Measurements from ENCODE around the gene SLC9A6.
A peak's percentile ranks its signal among the peaks of the same experiment; 100 is the strongest.

Gene SLC9A6

DNA sequence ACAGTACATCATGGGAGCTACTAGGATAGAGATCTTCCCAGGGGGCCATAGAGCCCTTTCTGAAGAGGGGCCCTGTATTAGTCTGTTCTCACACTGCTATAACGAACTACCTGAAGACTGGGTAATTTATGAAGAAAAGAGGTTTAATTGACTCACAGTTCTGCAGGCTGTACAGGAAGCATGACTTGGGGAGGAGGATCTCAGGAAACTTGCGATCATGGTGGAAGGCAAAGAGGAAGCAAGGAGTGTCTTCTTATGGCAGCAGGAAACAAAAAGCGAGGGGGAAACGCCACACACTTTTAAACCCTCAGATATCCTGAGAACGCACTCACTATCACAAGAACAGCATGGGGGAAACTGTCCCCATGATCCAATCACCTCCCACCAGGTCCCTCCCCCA lies 4.2 kb upstream of the SLC9A6 start:
- TF ChIP-seq, protein P1, sequence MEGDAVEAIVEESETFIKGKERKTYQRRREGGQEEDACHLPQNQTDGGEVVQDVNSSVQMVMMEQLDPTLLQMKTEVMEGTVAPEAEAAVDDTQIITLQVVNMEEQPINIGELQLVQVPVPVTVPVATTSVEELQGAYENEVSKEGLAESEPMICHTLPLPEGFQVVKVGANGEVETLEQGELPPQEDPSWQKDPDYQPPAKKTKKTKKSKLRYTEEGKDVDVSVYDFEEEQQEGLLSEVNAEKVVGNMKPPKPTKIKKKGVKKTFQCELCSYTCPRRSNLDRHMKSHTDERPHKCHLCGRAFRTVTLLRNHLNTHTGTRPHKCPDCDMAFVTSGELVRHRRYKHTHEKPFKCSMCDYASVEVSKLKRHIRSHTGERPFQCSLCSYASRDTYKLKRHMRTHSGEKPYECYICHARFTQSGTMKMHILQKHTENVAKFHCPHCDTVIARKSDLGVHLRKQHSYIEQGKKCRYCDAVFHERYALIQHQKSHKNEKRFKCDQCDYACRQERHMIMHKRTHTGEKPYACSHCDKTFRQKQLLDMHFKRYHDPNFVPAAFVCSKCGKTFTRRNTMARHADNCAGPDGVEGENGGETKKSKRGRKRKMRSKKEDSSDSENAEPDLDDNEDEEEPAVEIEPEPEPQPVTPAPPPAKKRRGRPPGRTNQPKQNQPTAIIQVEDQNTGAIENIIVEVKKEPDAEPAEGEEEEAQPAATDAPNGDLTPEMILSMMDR (IDR thresholded peaks at IDR 0.05; ENCODE audit: low read depth, low read length): no peak
- Histone ChIP-seq H3K4me3 (ENCODE audit: low read length) (no peak overlapping the region), H3K27me3 (ENCODE audit: low read depth, low read length) (no peaks in the 10 kb centered on the region), H3K4me1 (ENCODE audit: low read length) (peaks cover 8% of the 10 kb centered on the region), H3K4me2 (ENCODE audit: low read length) (no peak overlapping the region), H4K20me1 (ENCODE audit: insufficient read depth, low read length) (no peaks in the 10 kb centered on the region), H3K9me3 (ENCODE audit: insufficient read depth, low read length) (no peaks in the 10 kb centered on the region), H3K36me3 (replicated peaks; ENCODE audit: low read depth, low read length) (no peaks in the 10 kb centered on the region), H2AFZ (ENCODE audit: low read depth, low read length) (no peak overlapping the region), H3K9ac (ENCODE audit: low read length) (no peak overlapping the region), H3K79me2 (ENCODE audit: low read length) (peaks cover 7% of the 10 kb centered on the region), H3K27ac (ENCODE audit: low read length) (no peak overlapping the region)

DNA sequence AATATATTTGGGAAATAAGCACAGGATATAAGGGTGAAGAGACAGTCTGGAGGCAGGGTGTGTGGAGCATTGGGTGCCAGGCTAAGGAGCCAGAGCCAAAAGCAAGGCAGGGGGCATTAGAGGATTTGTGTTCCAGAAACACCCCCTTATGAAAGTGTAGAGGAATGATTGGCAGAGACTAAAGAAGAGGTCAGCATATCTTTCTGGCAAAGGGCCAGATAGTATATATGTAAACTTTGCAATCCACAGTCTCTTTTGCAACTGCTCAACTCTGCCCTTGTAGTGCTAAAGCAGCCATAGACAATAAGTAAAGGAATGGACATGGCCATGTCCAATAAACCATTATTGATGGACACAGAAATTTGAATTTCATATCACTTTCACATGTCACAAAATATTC lies 3.6 kb upstream of the SLC9A6 start:
- Histone ChIP-seq H3K4me1 (ENCODE audit: low read length) (peaks cover 11% of the 10 kb centered on the region), H3K36me3 (replicated peaks; ENCODE audit: low read depth, low read length) (no peaks in the 10 kb centered on the region), H2AFZ (ENCODE audit: low read depth, low read length) (no peak overlapping the region), H3K79me2 (ENCODE audit: low read length) (peaks cover 11% of the 10 kb centered on the region), H3K9ac (ENCODE audit: low read length) (no peak overlapping the region), H3K4me3 (ENCODE audit: low read length) (no peak overlapping the region), H3K27me3 (ENCODE audit: low read depth, low read length) (no peaks in the 10 kb centered on the region), H3K4me2 (ENCODE audit: low read length) (no peak overlapping the region), H4K20me1 (ENCODE audit: insufficient read depth, low read length) (no peaks in the 10 kb centered on the region), H3K9me3 (ENCODE audit: insufficient read depth, low read length) (no peaks in the 10 kb centered on the region), H3K27ac (ENCODE audit: low read length) (no peak overlapping the region)
- TF ChIP-seq EZH2phosphoT487 (IDR thresholded peaks at IDR 0.05; ENCODE audit: low read depth): no peak
- TF ChIP-seq, protein P1 (IDR thresholded peaks at IDR 0.05; ENCODE audit: low read depth, low read length): no peak

DNA sequence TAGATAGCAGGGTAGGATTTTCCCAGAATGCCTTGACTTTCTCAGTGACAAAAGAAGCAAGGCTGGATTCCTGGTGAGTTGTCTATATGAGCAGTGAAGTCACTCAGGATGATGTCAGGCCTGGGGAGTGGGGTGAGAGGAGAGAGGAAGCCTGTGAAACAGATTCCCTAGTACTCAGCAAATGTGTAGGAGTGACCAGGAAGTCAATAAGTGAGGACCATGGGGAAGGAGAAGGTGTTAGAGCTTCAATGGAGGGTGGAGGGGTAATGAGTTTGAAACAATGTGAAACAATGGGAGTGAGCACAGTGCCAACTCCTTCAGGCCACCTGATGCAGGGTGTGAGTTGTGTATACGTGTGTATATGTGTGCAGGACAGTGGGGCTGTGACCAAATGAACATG lies 2.4 kb upstream of the SLC9A6 start:
- no peaks in the 10 kb centered on the region for H3K27me3 ChIP-seq (ENCODE audit: low read depth, low read length)
- peaks cover 15% of the 10 kb centered on the region for H3K79me2 ChIP-seq (ENCODE audit: low read length)
- H3K9ac ChIP-seq (ENCODE audit: low read length): no peak overlapping the region
- TF ChIP-seq EZH2phosphoT487 (IDR thresholded peaks at IDR 0.05; ENCODE audit: low read depth): no peak
- TF ChIP-seq, protein P1 (IDR thresholded peaks at IDR 0.05; ENCODE audit: low read depth, low read length): no peak
- no peak overlapping the region for H3K4me2 ChIP-seq (ENCODE audit: low read length)
- no peak overlapping the region for H3K27ac ChIP-seq (ENCODE audit: low read length)
- no peaks in the 10 kb centered on the region for H3K9me3 ChIP-seq (ENCODE audit: insufficient read depth, low read length)
- no peak overlapping the region for H3K4me3 ChIP-seq (ENCODE audit: low read length)
- H4K20me1 ChIP-seq (ENCODE audit: insufficient read depth, low read length): no peaks in the 10 kb centered on the region
- H3K4me1 ChIP-seq (ENCODE audit: low read length): peaks cover 14% of the 10 kb centered on the region
- no peaks in the 10 kb centered on the region for H3K36me3 ChIP-seq (replicated peaks; ENCODE audit: low read depth, low read length)
- no peak overlapping the region for H2AFZ ChIP-seq (ENCODE audit: low read depth, low read length)

DNA sequence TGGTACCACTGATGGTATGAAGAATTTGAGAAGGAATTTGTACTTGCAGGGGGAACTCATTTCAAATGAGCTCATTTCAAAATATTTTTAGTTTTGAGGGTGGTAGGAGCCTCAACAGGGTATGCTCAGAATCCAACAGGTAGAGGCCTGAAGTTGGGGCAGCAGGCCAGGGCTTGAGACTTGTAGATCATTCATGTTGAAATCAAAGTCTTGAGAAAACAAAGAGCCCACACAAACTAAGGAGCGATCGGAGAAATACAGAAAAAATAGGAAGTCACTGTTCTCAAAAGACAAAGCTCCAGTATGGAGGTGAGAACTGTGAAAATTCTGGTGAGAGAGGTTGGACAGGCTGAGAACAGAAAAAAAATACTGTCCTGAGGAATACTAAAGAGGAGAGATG lies 979 bp upstream of the SLC9A6 start:
- H3K9ac ChIP-seq (ENCODE audit: low read length): peak overlapping the region; percentile 92

More for the DNA sequence above, 979 bp upstream of the SLC9A6 start:
- no peak for TF ChIP-seq EZH2phosphoT487 (IDR thresholded peaks at IDR 0.05; ENCODE audit: low read depth)
- TF ChIP-seq, protein P1 (IDR thresholded peaks at IDR 0.05; ENCODE audit: low read depth, low read length): no peak
- peak overlapping the region; percentile 92 for H3K4me2 ChIP-seq (ENCODE audit: low read length)
- peak overlapping the region; percentile 98 for H3K4me3 ChIP-seq (ENCODE audit: low read length)
- H3K27me3 ChIP-seq (ENCODE audit: low read depth, low read length): no peaks in the 10 kb centered on the region
- H3K27ac ChIP-seq (ENCODE audit: low read length): no peak overlapping the region
- no peaks in the 10 kb centered on the region for H3K36me3 ChIP-seq (replicated peaks; ENCODE audit: low read depth, low read length)
- peak overlapping the region; percentile 99 for H2AFZ ChIP-seq (ENCODE audit: low read depth, low read length)
- H3K4me1 ChIP-seq (ENCODE audit: low read length): peaks cover 14% of the 10 kb centered on the region
- peaks cover 18% of the 10 kb centered on the region for H3K79me2 ChIP-seq (ENCODE audit: low read length)
- no peaks in the 10 kb centered on the region for H4K20me1 ChIP-seq (ENCODE audit: insufficient read depth, low read length)
- no peaks in the 10 kb centered on the region for H3K9me3 ChIP-seq (ENCODE audit: insufficient read depth, low read length)
